Pancreas (tissue), 10 donors: ENCODE measurements around the gene GLS. TPM values are rescaled to one million over a fixed set of nuclear protein-coding genes. Genes with fewer than 3 reads are reported as not detected.

Experiments used
- ATAC-seq, 4 donors: fragments of 200-7000 bp; cut with Tn5 transposase; one replicate each; pipeline versions ENCODE4 v1.8.0 to v1.9.1; 2020; ENCODE audit warnings: mild to moderate bottlenecking in 4 of 4, moderate library complexity in 4 of 4
- DNase-seq, 6 donors: peaks; one replicate each; pipeline ENCODE4 v3.0.0-alpha.2; 2020
- FAIRE-seq: peaks from 2 replicates; lab custom pipeline; 2012; peaks lifted over from hg19 to GRCh38; lab: Jason Lieb, UNC
- H3K27ac ChIP-seq, 4 donors: fragments of 200-600 bp; sonication (generic); 1 replicate in 3 of 4; 2 replicates in 1 of 4; pipeline versions ENCODE4 v1.5.0 to v1.8.0; 2020
- H3K27me3 ChIP-seq, 4 donors: fragments of 200-600 bp; one replicate each; pipeline ENCODE4 v1.8.0; 2021
- H3K36me3 ChIP-seq, 3 donors: fragments of 200-600 bp; sonication (generic) in 1 of 3; one replicate each; pipeline versions ENCODE4 v1.5.0 to v1.8.0; 2020 to 2021
- H3K4me1 ChIP-seq, 3 donors: fragments of 200-600 bp; one replicate each; pipeline ENCODE4 v1.8.0; 2021
- H3K4me3 ChIP-seq, 4 donors: fragments of 200-600 bp; sonication (generic) in 2 of 4; one replicate each; pipeline versions ENCODE4 v1.5.0 to v1.8.0; 2020 to 2021
- H3K9me3 ChIP-seq, 4 donors: fragments of 200-600 bp; one replicate each; pipeline ENCODE4 v1.8.0; 2021
- WGBS, 2 donors: extraction: QIAGEN DNeasy Blood & Tissue Kit; methylation state at CpG; one replicate each; pipeline ENCODE4 v1.1.7; 2013; 5-methylcytosine and 5-hydroxymethylcytosine counted together
- intact Hi-C, 3 donors: fragments of 100-400 bp; cut with DNase I; formaldehyde crosslinking; loops; one replicate each; pipeline versions ENCODE4 v1.11.1 to v1.14.2; 2022
- polyA plus RNA-seq, 2 donors: library from polyadenylated mRNA; stranded (reverse); fragments of 200-250 nt; gene quantifications; one replicate each; pipeline ENCODE4 v1.2.3, GENCODE V29; 2013
- total RNA-seq, 6 donors: library from RNA; stranded (reverse); fragmentation: NEBNext Ultra II Directional in 4 of 6; extraction: Animal tissue kit (Norgen Biotek cat#: 25700) in 4 of 6; gene quantifications; one replicate each; pipeline versions ENCODE4 v1.2.1 to v1.2.4, GENCODE V29; 2021 to 2023
- TF ChIP-seq, protein P1 (sequence below), 4 donors: fragments of 200-600 bp; sonication (generic) in 3 of 4; IDR thresholded peaks; one replicate each; pipeline versions ENCODE4 v1.5.0 to v1.8.0; 2021; ENCODE audit warnings: antibody characterized with exemption in 4 of 4
- donor health status: healthy with polysubstance abuse.
- donor health status: DM: no; HTN: no; CAD: no; lungs with moderate emphysema.
- donor health status: DM: no; HTN: no; CAD: no.
- donor health status: control.
- donor health status: control.
- donor health status: Bipolar disorder and iron deficiency.
- donor health status: DM: yes; HTN: yes; CAD: no.
- donor health status: DM: no; HTN: no; CAD: no.
- donor health status: DM: no; HTN: no; CAD: no.
- donor health status: DM: yes; HTN: yes; CAD: no.

GLS gene
- total and polyA plus RNA-seq, 8 donors: 20.5 to 84.4 (median 51.6) TPM

- 88 to 94% methylated on average over 5 of the region's 5 CpGs for WGBS, 2 donors
- DNase-seq (no peak), FAIRE-seq (no peak), ATAC-seq (no peak)
- H3K27me3 ChIP-seq: no peaks in the 10 kb centered on the region
- peaks cover 0 to 6% (median 5%) of the 10 kb centered on the region in 3 donors for H3K36me3 ChIP-seq
- TF ChIP-seq, protein P1, sequence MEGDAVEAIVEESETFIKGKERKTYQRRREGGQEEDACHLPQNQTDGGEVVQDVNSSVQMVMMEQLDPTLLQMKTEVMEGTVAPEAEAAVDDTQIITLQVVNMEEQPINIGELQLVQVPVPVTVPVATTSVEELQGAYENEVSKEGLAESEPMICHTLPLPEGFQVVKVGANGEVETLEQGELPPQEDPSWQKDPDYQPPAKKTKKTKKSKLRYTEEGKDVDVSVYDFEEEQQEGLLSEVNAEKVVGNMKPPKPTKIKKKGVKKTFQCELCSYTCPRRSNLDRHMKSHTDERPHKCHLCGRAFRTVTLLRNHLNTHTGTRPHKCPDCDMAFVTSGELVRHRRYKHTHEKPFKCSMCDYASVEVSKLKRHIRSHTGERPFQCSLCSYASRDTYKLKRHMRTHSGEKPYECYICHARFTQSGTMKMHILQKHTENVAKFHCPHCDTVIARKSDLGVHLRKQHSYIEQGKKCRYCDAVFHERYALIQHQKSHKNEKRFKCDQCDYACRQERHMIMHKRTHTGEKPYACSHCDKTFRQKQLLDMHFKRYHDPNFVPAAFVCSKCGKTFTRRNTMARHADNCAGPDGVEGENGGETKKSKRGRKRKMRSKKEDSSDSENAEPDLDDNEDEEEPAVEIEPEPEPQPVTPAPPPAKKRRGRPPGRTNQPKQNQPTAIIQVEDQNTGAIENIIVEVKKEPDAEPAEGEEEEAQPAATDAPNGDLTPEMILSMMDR (IDR thresholded peaks at IDR 0.05): no peak
- no peaks in the 10 kb centered on the region for H3K9me3 ChIP-seq
- intact Hi-C loops: no loop called here
- H3K4me3 ChIP-seq: no peak overlapping the region
- H3K27ac ChIP-seq: no peak overlapping the region
- peaks cover 4 to 13% (median 12%) of the 10 kb centered on the region in 3 donors for H3K4me1 ChIP-seq
These were observed 32.1 kb downstream of the GLS start for GRCh38 chr2:190912726-190913125.

GRCh38 chr2:190913725-190914124 is 33.1 kb downstream of the GLS start:
- ATAC-seq: no peak
- H3K4me3 ChIP-seq: no peak overlapping the region
- FAIRE-seq: no peak
- H3K36me3 ChIP-seq: peaks cover 0 to 5% (median 4%) of the 10 kb centered on the region in 3 donors
- peaks cover 4 to 13% (median 12%) of the 10 kb centered on the region in 3 donors for H3K4me1 ChIP-seq
- H3K9me3 ChIP-seq: no peaks in the 10 kb centered on the region
- no peak for DNase-seq
- no peak overlapping the region for H3K27ac ChIP-seq
- TF ChIP-seq, protein P1 (IDR thresholded peaks at IDR 0.05): no peak
- intact Hi-C loops: no loop called here
- H3K27me3 ChIP-seq: no peaks in the 10 kb centered on the region

- no peak overlapping the region for H3K27ac ChIP-seq
- WGBS, 2 donors: 65 to 80% methylated on average over 3 of the region's 3 CpGs
- no peak for ATAC-seq
These were observed 36.2 kb downstream of the GLS start for GRCh38 chr2:190916829-190917228.

DNA sequence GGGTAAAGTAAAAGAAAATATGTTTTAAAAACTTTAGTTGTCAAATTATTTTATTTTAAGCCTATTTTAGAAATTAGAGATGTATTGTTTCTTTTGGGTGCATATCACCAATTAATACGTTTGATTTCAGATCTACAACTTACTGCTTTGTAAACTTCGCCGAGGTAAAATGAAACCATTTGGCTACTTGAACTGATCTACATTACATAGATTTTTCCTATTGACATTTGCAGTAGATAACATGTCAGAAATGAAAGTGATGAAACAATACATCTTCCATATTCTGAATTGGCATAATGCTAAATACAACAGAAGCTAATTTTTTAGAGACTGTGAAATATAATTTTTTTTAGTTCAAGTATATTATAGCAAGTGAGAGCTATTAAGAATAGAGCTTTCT is 39.5 kb downstream of the GLS start:
- Histone ChIP-seq H3K36me3 (peaks cover 0 to 29% (median 6%) of the 10 kb centered on the region in 3 donors), H3K9me3 (no peaks in the 10 kb centered on the region), H3K4me1 (peaks cover 0 to 10% (median 8%) of the 10 kb centered on the region in 3 donors), H3K27me3 (no peaks in the 10 kb centered on the region), H3K27ac (no peak overlapping the region), H3K4me3 (no peak overlapping the region)
- ATAC-seq (peak in 2 of 4 donors; percentile 61 to 72), FAIRE-seq (no peak), DNase-seq (no peak)
- intact Hi-C loops: no loop called here
- TF ChIP-seq, protein P1 (IDR thresholded peaks at IDR 0.05): no peak
- WGBS, 2 donors: 38 to 43% methylated on average over 3 of the region's 3 CpGs

More at GRCh38 chr2:190916829-190917228, 36.2 kb downstream of the GLS start:
- intact Hi-C loops: no loop called here
- peaks cover 0 to 16% (median 4%) of the 10 kb centered on the region in 3 donors for H3K36me3 ChIP-seq
- no peak for DNase-seq
- no peaks in the 10 kb centered on the region for H3K9me3 ChIP-seq
- H3K4me3 ChIP-seq: no peak overlapping the region
- H3K27me3 ChIP-seq: no peaks in the 10 kb centered on the region
- peaks cover 1 to 10% (median 10%) of the 10 kb centered on the region in 3 donors for H3K4me1 ChIP-seq
- no peak for FAIRE-seq
- TF ChIP-seq, protein P1 (IDR thresholded peaks at IDR 0.05): no peak

DNA sequence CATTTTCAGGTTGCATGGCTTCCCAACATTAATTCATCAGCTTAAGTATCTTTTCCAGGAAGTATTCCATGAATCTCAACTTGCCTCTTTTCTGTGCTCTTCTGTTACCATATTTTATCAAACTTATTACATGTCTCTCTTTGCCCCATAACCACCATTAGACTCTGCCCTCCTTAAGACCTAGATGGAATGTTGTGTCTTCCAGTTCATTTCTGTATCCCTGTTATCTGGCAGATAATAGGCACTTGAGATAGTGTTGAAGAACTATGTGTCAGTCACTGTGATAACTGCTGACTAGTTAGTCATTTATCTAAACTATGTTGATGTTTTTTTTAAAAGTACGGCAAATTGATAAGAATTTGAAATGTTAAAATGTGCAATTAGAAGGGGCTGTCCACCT is 41.8 kb downstream of the GLS start:
- FAIRE-seq: no peak
- ATAC-seq: no peak
- no peak overlapping the region for H3K4me3 ChIP-seq
- whole genome bisulfite sequencing, 2 donors: 15 to 22% methylated on average over 1 of the region's 1 CpG
- no peaks in the 10 kb centered on the region for H3K27me3 ChIP-seq
- no peak overlapping the region for H3K27ac ChIP-seq
- TF ChIP-seq, protein P1 (IDR thresholded peaks at IDR 0.05): no peak
- H3K4me1 ChIP-seq: peaks cover 6 to 18% (median 16%) of the 10 kb centered on the region in 3 donors
- DNase-seq: no peak
- peaks cover 0 to 29% (median 9%) of the 10 kb centered on the region in 3 donors for H3K36me3 ChIP-seq
- intact Hi-C loops: no loop called here
- no peaks in the 10 kb centered on the region for H3K9me3 ChIP-seq
